GM18867 (cell line): ENCODE data around the gene TRPM8.

ENCODE experiments used
- ATAC-seq: cut with Tn5 transposase; IDR thresholded peaks from one replicate; pipeline ENCODE4 v1.9.1; 2021; ENCODE audit warnings: mild to moderate bottlenecking, moderate library complexity; ENCODE audit not compliant: unreplicated experiment

Gene TRPM8

GRCh38 chr2:233996461-233996860, 79.3 kb downstream of the TRPM8 start:
- no peak for ATAC-seq

- no peak for ATAC-seq
Measured at GRCh38 chr2:233997707-233998106, 80.5 kb downstream of the TRPM8 start.

GRCh38 chr2:233999182-233999581, 82.0 kb downstream of the TRPM8 start:
- ATAC-seq: no peak

- ATAC-seq: no peak
Measured at GRCh38 chr2:234001380-234002160, 84.4 kb downstream of the TRPM8 start.

GRCh38 chr2:234002281-234002680, 85.1 kb downstream of the TRPM8 start:
- ATAC-seq: no peak

GRCh38 chr2:234003972-234004617, 86.9 kb downstream of the TRPM8 start:
- no peak for ATAC-seq

GRCh38 chr2:234005126-234005525, 88.0 kb downstream of the TRPM8 start:
- ATAC-seq: no peak

GRCh38 chr2:234006501-234006900, 89.3 kb downstream of the TRPM8 start:
- ATAC-seq: no peak

- no peak for ATAC-seq
Measured at GRCh38 chr2:234014427-234014826, 97.3 kb downstream of the TRPM8 start.

- ATAC-seq: no peak
Measured at GRCh38 chr2:234015861-234016260, 98.7 kb downstream of the TRPM8 start.

GRCh38 chr2:234019896-234020295, 102.7 kb downstream of the TRPM8 start:
- no peak for ATAC-seq

GRCh38 chr2:234020332-234020731, 103.2 kb downstream of the TRPM8 start:
- no peak for ATAC-seq

GRCh38 chr2:234022424-234022823, 105.3 kb downstream of the TRPM8 start:
- no peak for ATAC-seq

GRCh38 chr2:234024304-234024703, 107.1 kb downstream of the TRPM8 start:
- ATAC-seq: no peak

- peak; percentile 68 for ATAC-seq
Measured at GRCh38 chr2:234025466-234025865, 108.3 kb downstream of the TRPM8 start.

GRCh38 chr2:234025891-234026401, 108.8 kb downstream of the TRPM8 start:
- ATAC-seq: no peak

GRCh38 chr2:234026693-234027254, 109.6 kb downstream of the TRPM8 start:
- no peak for ATAC-seq

- no peak for ATAC-seq
Measured at GRCh38 chr2:234027641-234028040, 110.5 kb downstream of the TRPM8 start.

GRCh38 chr2:234029150-234029733, 112.1 kb downstream of the TRPM8 start:
- no peak for ATAC-seq

GRCh38 chr2:234031207-234031606, 114.0 kb downstream of the TRPM8 start:
- ATAC-seq: no peak

- ATAC-seq: no peak
Measured at GRCh38 chr2:234032279-234032856, 115.2 kb downstream of the TRPM8 start.
